Fibroblast of gingiva (primary cell): ENCODE results near the gene OXCT2.

Experiments used
- DNase-seq: peaks from one replicate; pipeline ENCODE4 v3.0.0-alpha.2; 2011; ENCODE audit warnings: low read depth

Gene OXCT2

GRCh38 chr1:39762550-39763540 is 8.3 kb downstream of the OXCT2 start:
- no peak for DNase-seq

DNA sequence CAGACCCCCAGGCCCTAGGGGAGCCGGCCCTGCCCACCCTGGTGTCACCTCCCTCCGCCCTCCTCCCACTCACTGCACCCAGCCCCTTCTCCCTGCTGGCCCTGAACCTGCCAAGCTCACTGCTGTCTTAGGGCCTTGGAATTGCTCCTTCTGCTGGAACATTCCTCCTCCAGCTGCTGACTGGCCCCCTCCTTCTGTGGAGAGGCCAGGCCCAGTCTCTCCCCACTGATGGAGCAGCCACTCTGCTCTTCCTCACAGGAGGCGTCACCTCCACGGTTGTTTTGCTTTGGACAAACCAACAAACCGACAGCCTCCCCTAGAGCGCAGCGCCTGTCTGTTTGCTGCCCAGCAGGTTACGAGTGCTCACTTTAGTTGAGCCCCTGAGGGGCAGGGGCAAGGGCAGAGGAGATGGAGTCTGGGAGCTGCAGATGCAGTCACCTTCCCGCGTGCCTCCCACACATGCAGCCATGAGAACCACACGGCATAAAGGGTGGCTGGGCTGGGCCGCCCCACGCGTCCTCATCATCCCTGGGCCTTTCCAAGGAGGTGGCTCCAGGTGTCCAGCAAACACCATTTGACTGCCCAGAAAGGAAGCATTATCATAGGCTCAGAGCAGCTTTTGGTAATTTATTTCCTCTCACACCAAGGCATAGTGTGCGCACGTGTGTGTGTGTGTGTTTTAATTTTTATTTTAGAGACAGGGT is 9.4 kb downstream of the OXCT2 start:
- no peak for DNase-seq

GRCh38 chr1:39761016-39761415 is 10.1 kb downstream of the OXCT2 start:
- DNase-seq: no peak

- DNase-seq: no peak
These were observed 10.8 kb downstream of the OXCT2 start for GRCh38 chr1:39760074-39761008.

DNA sequence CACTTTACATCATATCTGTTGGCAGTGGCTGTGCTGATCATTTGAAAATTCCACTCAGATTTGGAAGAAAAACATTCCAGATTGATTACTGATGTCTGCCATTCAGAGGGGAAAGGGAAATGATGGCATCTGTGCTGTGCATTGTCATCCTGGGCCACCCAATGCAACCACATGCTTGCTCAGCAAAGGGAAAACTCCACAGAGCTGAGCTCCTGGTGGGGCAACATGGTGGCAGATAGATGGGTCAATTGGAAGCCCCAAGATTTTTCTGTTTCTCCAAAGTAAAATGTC is 11.8 kb downstream of the OXCT2 start:
- no peak for DNase-seq

DNA sequence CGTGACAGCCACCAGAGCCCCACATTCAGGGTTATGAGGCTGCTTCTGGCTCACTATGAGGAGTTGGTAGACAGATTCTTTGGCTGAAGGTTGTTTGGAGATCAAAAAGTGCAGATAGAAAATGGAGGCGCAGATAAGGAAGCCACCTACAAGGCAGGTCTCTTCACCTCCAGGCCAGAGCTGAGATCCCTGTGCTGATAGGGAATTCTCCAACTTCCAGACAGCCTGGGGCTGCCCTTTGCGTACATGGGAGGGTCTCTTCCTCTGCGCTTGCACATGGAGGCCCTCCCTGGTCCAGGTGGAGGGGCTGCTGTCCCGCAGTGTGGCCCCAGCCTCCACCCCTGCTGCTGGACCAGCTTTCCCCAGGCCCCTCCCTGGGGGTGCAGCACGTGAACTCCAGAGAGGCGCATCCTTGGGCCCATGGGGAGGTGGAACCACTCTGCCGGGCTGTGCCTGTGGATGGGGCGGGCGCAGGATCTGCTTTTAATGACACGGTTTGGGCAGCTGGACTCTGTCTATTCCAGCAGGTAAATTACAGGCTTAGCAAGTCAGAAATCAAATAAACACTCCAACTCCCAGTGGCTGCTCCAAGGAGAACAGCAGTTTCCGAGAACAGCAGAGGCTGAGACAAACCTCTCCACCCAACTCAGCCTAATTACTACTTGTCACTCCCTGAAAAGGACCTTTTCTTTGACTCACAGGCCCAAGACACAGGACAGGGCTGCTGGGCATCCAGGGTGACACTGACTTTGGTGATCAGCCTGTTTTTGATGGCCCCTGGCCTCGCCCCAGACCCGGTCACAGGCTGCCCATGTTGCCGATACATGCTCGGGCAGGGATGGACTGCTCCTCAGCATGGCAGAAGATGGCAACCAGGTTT is 12.4 kb downstream of the OXCT2 start:
- no peak for DNase-seq

DNA sequence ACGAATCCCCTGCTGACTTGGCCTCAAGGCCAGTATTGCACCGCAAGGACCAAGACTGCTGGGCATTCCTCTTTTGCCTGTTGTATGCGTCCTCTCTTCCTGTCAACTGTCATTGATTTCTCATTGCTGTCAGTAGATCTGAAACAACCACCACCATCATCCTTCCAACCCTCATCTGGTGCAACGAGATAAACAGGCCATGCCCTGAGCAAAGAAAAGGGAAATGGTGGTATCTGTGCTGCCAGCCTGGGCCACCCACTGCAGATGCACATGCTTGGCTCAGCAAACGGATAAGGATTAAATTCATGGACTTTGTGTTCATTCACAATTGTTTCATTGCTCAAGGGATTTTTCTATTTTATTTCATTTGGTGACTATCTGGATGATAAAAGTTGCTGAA is 13.6 kb downstream of the OXCT2 start:
- DNase-seq: no peak

DNA sequence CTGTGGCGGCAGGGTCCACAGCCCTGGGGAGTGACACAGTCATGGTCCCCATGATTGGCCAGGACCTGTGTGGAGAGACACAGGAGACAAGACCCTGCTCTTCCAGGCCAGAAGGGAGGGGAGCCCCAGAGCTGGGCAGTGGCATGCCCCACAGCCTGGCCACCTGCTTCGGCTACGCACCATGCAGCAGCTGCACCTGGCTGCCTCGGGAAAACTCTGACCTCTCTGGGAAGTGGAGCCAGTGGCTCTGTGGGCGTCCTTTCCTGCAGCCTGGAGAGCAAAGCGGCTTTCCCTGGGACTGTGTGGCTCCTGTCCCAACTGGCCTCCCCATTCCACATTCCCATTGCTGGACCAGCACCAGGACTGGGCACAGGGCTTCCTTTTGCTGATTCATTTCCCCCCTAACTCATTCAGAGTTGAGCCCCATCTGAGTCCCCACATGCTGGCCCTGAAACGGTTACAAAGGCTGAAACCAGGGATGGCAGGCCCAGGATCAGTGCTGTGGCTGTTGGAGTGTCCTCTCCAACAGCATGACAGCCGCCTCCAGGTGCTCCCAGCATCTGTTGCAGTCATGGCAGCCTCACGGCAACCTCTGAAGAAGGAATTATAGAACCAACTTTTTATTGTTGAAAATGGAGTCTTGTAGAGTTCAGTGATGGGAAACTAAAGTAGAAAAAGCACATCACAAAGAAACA is 15.0 kb downstream of the OXCT2 start:
- no peak for DNase-seq

- DNase-seq: no peak
These were observed 16.1 kb downstream of the OXCT2 start for GRCh38 chr1:39754906-39755504.

GRCh38 chr1:39754026-39754570 is 17.1 kb downstream of the OXCT2 start:
- DNase-seq: no peak

GRCh38 chr1:39753132-39754025 is 17.8 kb downstream of the OXCT2 start:
- DNase-seq: no peak

DNA sequence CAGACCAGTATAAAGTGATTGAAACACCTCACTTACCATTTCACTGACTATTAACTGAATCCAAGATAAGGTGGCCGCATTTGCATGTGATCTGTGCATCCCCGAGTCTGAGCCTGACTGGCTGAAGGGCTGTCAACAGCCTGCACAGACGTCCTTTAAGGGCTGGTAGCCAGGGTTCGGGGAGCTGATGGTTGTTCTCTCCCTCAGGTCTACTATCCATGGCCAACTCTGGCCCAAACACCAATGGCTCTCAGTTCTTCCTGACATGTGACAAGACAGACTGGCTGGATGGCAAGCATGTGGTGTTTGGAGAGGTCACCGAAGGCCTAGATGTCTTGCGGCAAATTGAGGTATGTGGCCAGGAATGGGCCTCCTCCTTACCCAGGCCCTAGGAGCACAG is 18.4 kb downstream of the OXCT2 start:
- no peak for DNase-seq

DNA sequence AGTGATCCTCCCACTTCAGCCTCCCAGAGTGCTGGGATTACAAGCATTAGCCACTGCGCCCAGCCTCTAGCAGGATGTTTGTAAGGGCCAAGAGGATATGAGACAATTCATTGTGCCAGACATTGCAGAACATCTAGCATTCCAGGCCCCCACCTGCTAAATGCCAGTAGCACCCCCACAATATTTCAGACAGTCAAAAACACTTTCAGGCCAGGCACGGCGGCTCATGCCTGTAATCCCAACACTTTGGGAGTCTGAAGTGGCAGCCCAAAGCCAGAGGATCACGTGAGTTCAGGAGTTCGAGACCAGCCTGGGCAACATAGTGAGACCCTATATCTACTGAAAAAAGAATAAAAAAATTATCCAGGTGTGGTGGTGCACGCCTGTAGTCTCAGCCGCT is 19.6 kb downstream of the OXCT2 start:
- no peak for DNase-seq

DNA sequence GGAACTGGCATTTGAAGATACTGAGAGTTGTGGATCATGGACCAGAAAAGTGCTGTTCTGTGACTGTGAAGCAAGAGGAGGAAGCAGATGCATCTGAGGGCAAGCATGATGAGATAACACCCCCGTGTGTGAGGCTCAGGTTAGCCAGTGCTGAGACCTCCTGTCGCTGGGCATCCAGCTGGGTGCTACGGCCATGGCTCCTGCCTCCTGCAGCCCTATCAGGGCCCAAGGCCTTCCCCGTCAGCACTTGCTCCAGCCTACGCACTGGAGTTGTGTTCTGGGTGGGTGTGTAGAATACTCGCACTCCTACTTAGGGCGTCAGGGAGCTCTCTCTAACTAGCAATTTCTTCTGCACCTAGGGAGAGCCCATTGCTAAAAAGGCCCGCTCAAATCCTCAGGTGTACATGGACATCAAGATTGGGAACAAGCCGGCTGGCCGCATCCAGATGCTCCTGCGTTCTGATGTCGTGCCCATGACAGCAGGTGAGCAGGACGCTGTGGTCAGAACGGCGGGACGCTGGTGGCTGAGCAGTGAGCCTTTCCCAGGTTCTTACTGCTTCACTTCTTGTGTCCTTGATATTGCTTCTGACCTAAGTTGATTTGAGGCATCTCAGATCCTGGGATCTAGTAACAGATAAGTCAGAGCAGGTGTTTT is 26.0 kb downstream of the OXCT2 start:
- DNase-seq: no peak

DNA sequence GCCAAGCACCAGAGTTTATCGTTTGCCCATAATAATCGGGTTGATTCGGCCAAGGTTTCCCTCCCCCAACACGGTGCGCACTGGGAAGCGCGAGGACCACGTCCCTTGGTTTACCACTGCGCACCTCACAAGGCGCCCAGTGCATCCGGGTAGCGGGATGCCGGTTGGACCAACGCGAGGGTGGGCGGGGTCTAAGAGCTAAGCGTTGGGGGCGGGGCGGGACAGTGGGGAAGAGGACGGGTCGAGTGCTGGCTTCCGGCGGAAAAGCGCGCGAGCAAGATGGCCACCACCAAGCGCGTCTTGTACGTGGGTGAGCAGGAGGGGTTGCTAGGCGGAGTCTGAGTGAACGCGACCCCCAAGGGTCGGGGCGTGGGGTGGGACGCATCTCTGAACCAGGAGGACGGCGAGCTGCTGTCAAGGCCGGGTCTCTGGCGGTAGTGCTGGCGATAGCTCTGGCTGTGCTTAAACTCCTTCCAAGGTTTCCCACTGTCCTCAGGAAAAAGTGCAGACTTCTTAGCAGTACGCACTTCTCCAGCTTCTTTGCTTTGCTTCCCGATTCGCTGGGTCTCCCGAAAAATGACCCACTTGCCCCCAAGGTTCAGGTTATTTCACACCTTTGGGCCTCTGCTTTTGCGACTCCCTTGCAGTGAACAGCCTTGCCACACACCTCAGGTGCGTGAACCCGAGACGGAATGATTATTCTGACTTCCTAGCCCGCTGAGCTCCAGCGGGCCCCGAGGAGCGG is 32.4 kb downstream of the OXCT2 start, which contains the start of gene PPIE:
Gene PPIE, plus strand, starts transcription at position 261 of the 745 bp plus-strand sequence. Its CDS starts 19 bp downstream, at position 280.
- DNase-seq: peak; percentile 84

DNA sequence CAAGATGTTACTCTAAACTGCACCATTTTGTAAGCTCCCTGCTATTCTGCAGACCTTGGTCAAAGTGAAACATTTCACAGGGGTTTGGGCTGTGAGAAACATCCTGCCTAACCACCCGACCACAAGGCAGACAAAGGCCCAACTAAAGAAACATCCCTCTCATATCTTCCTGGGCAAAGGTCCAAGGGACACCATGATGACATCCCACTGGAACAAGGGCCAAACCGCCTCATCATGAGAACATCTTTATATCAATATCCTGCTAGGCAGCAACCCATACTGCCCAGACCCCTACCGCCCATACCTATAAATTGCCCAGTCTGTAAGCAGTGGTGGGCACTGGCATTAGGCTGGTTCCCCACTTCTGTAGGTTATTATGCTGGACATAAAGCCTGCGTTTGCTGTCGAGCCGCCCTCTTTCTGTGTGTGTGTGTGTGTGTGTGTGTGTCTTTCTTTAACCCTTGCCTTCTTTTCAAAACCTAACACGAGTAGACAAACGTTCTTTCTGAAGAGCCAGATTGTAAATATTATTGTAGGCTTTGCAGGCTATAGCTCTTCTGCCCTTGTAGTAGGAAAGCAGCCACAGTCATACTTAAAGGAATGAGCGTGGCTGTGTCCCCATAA is 33.5 kb downstream of the OXCT2 start:
- DNase-seq: no peak

- no peak for DNase-seq
These were observed 35.4 kb downstream of the OXCT2 start for GRCh38 chr1:39735731-39736130.
